Mesenchymal stem cell (in vitro differentiated cells and primary cell): Measurements from ENCODE around the gene CENPE.

Source experiments
- DNase-seq: peaks from one replicate; pipeline ENCODE4 v3.0.0-alpha.2; 2013
- H2AFZ ChIP-seq: one replicate; pipeline ENCODE4 v1.6.1; 2013; ENCODE audit warnings: low read depth, mild to moderate bottlenecking, control low read depth, inconsistent platforms, low read length, moderate library complexity
- H2AK5ac ChIP-seq: 2 replicates; pipeline ENCODE4 v1.6.1; 2013; ENCODE audit warnings: low read length, moderate library complexity, mild to moderate bottlenecking, inconsistent platforms; ENCODE audit not compliant: severe bottlenecking
- H2BK120ac ChIP-seq: one replicate; pipeline ENCODE4 v1.6.1; 2013; ENCODE audit warnings: low read depth, mild to moderate bottlenecking, inconsistent platforms, low read length, moderate library complexity
- H2BK12ac ChIP-seq, 2 experiments: one replicate each; pipeline ENCODE4 v1.6.1; 2013; ENCODE audit warnings: inconsistent platforms in 2 of 2, low read length in 2 of 2, mild to moderate bottlenecking in 2 of 2, moderate library complexity in 2 of 2, control low read depth in 1 of 2
- H2BK15ac ChIP-seq: one replicate; pipeline ENCODE4 v1.6.1; 2013; ENCODE audit warnings: mild to moderate bottlenecking, low read depth, inconsistent platforms; ENCODE audit not compliant: poor library complexity, severe bottlenecking
- H2BK5ac ChIP-seq: 2 replicates; pipeline ENCODE4 v1.6.1; 2013; ENCODE audit warnings: low read depth, mild to moderate bottlenecking, low read length, control low read depth, inconsistent platforms; ENCODE audit not compliant: poor library complexity, severe bottlenecking
- H3K14ac ChIP-seq, 2 experiments: one replicate each; pipeline ENCODE4 v1.6.1; 2013; ENCODE audit warnings: inconsistent platforms in 2 of 2, low read length in 2 of 2, control low read depth in 1 of 2, mild to moderate bottlenecking in 1 of 2, moderate library complexity in 1 of 2
- H3K18ac ChIP-seq, 2 experiments: one replicate each; pipeline ENCODE4 v1.6.1; 2013; ENCODE audit warnings: inconsistent platforms in 2 of 2, low read length in 2 of 2, control low read depth in 1 of 2, low read depth in 1 of 2, mild to moderate bottlenecking in 1 of 2
- H3K23ac ChIP-seq, 2 experiments: one replicate each; pipeline ENCODE4 v1.6.1; 2013; ENCODE audit warnings: inconsistent platforms in 2 of 2, low read length in 2 of 2, mild to moderate bottlenecking in 2 of 2, moderate library complexity in 2 of 2, control low read depth in 1 of 2
- H3K27ac ChIP-seq: 2 replicates; pipeline ENCODE4 v1.5.1; 2013; ENCODE audit warnings: mild to moderate bottlenecking, moderate library complexity, low read length, control low read depth, inconsistent platforms; ENCODE audit not compliant: poor library complexity, severe bottlenecking
- H3K27me3 ChIP-seq, 2 experiments: 2 replicates each; pipeline versions ENCODE4 v1.6.1 to v1.7.0; 2013; ENCODE audit warnings: low read length in 2 of 2, mild to moderate bottlenecking in 2 of 2, moderate library complexity in 2 of 2, control low read depth in 1 of 2, inconsistent platforms in 1 of 2; ENCODE audit not compliant: control insufficient read depth in 1 of 2, insufficient read depth in 1 of 2
- H3K36me3 ChIP-seq, 2 experiments: 2 replicates each; pipeline versions ENCODE4 v1.6.1 to v1.7.0; 2013; ENCODE audit warnings: low read length in 2 of 2, control low read depth in 1 of 2, inconsistent platforms in 1 of 2, low read depth in 1 of 2, mild to moderate bottlenecking in 1 of 2; ENCODE audit not compliant: insufficient read depth in 2 of 2, control insufficient read depth in 1 of 2
- H3K4ac ChIP-seq, 2 experiments: one replicate each; pipeline ENCODE4 v1.6.1; 2013; ENCODE audit warnings: inconsistent platforms in 2 of 2, low read length in 2 of 2, mild to moderate bottlenecking in 2 of 2, moderate library complexity in 2 of 2, control low read depth in 1 of 2, low read depth in 1 of 2
- H3K4me1 ChIP-seq: 2 replicates; pipeline ENCODE4 v1.6.1; 2013; ENCODE audit warnings: low read depth, low read length, control low read depth; ENCODE audit not compliant: control insufficient read depth, insufficient read depth
- H3K4me2 ChIP-seq: 2 replicates; pipeline ENCODE4 v1.6.1; 2013; ENCODE audit warnings: low read length, mild to moderate bottlenecking, inconsistent platforms; ENCODE audit not compliant: poor library complexity, severe bottlenecking
- H3K4me3 ChIP-seq, 2 experiments: 2 replicates each; pipeline versions ENCODE4 v1.5.1 to v1.7.0; 2013; ENCODE audit warnings: low read length in 2 of 2, mild to moderate bottlenecking in 2 of 2, control low read depth in 1 of 2, low read depth in 1 of 2; ENCODE audit not compliant: insufficient read depth in 1 of 2
- H3K79me1 ChIP-seq: replicated peaks from 2 replicates; pipeline ENCODE4 v1.6.1; 2013; ENCODE audit warnings: mild to moderate bottlenecking, control low read depth, low read length, inconsistent platforms; ENCODE audit not compliant: poor library complexity, severe bottlenecking
- H3K9ac ChIP-seq: 2 replicates; pipeline ENCODE4 v1.7.0; 2013; ENCODE audit warnings: mild to moderate bottlenecking, low read length, moderate library complexity
- H3K9me3 ChIP-seq: 2 replicates; pipeline ENCODE4 v1.7.0; 2013; ENCODE audit warnings: mild to moderate bottlenecking, low read length; ENCODE audit not compliant: control insufficient read depth
- H4K8ac ChIP-seq: one replicate; pipeline ENCODE4 v1.6.1; 2013; ENCODE audit warnings: inconsistent platforms, mild to moderate bottlenecking, low read length, moderate library complexity
- H4K91ac ChIP-seq: one replicate; pipeline ENCODE4 v1.6.1; 2013; ENCODE audit warnings: mild to moderate bottlenecking, low read length, inconsistent platforms
- WGBS: methylation state at CpG from one replicate; pipeline ENCODE4 v1.1.7; 2013; ENCODE audit warnings: mixed read lengths; 5-methylcytosine and 5-hydroxymethylcytosine counted together

Gene CENPE

GRCh38 chr4:103085555-103086196 lies 112.5 kb downstream of the CENPE start:
- no peak overlapping the region for H3K23ac ChIP-seq
- no peak overlapping the region for H2BK120ac ChIP-seq
- no peak overlapping the region for H3K4me2 ChIP-seq
- no peak overlapping the region for H4K8ac ChIP-seq
- H2BK15ac ChIP-seq, result no peak overlapping the region
- H4K91ac ChIP-seq, result no peak overlapping the region
- no CpG with 5 or more reads among the region's 2 CpGs for WGBS
- H3K4ac ChIP-seq, result no peak overlapping the region
- no peak overlapping the region for H2AFZ ChIP-seq
- no peak overlapping the region for H3K18ac ChIP-seq
- no peaks in the 10 kb centered on the region for H3K4me1 ChIP-seq
- no peaks in the 10 kb centered on the region for H3K9me3 ChIP-seq
- H3K27ac ChIP-seq, result no peak overlapping the region
- no peaks in the 10 kb centered on the region for H3K79me1 ChIP-seq
- peaks cover 17 to 92% of the 10 kb centered on the region in 2 experiments for H3K36me3 ChIP-seq
- H3K9ac ChIP-seq, result no peak overlapping the region
- H3K27me3 ChIP-seq, result no peaks in the 10 kb centered on the region
- DNase-seq, result no peak
- no peak overlapping the region for H2AK5ac ChIP-seq
- no peak overlapping the region for H2BK5ac ChIP-seq
- no peak overlapping the region for H2BK12ac ChIP-seq
- no peak overlapping the region for H3K4me3 ChIP-seq
- H3K14ac ChIP-seq, result no peak overlapping the region

- no peaks in the 10 kb centered on the region for H3K27me3 ChIP-seq
- no peak overlapping the region for H3K27ac ChIP-seq
- no peak overlapping the region for H2BK120ac ChIP-seq
- no peak overlapping the region for H4K8ac ChIP-seq
- no peak overlapping the region for H3K14ac ChIP-seq
- H3K79me1 ChIP-seq, result no peaks in the 10 kb centered on the region
- no peak overlapping the region for H3K23ac ChIP-seq
- no peak overlapping the region for H3K4me3 ChIP-seq
- H2AK5ac ChIP-seq, result no peak overlapping the region
- H2BK12ac ChIP-seq, result no peak overlapping the region
- no peak for DNase-seq
- H3K4me2 ChIP-seq, result no peak overlapping the region
- no peak overlapping the region for H3K4ac ChIP-seq
- H3K4me1 ChIP-seq, result no peaks in the 10 kb centered on the region
- H3K9ac ChIP-seq, result no peak overlapping the region
- no peak overlapping the region for H2AFZ ChIP-seq
- no peak overlapping the region for H4K91ac ChIP-seq
- no peak overlapping the region for H2BK5ac ChIP-seq
- H3K36me3 ChIP-seq, result peaks cover 0 to 42% of the 10 kb centered on the region in 2 experiments
- no peaks in the 10 kb centered on the region for H3K9me3 ChIP-seq
- H3K18ac ChIP-seq, result no peak overlapping the region
- WGBS, result no CpG with 5 or more reads among the region's 1 CpG
- no peak overlapping the region for H2BK15ac ChIP-seq
Observed at GRCh38 chr4:103079621-103080020, 118.5 kb downstream of the CENPE start.

- WGBS, result 37% methylated on average over 13 of the region's 21 CpGs
- Histone ChIP-seq H3K14ac (peak within 1 kb of the TSS in 1 of 2 experiments; percentile 85), H4K8ac (peak within 1 kb of the TSS; percentile 93), H2BK120ac (peak within 1 kb of the TSS; percentile 80), H3K4ac (peak within 1 kb of the TSS; percentile 52 to 59), H3K9me3 (no peaks in the 10 kb centered on the region), H2AK5ac (no peak within 1 kb of the TSS), H3K9ac (peak within 1 kb of the TSS; percentile 97), H2BK15ac (peak within 1 kb of the TSS; percentile 93), H3K27me3 (no peaks in the 10 kb centered on the region), H2BK5ac (peak within 1 kb of the TSS; percentile 80), H3K18ac (peak within 1 kb of the TSS; percentile 80 to 93), H3K4me1 (no peaks in the 10 kb centered on the region), H2AFZ (peak within 1 kb of the TSS; percentile 74), H3K27ac (peak within 1 kb of the TSS; percentile 44), H3K36me3 (peaks cover 0 to 20% of the 10 kb centered on the region in 2 experiments), H3K4me3 (peak within 1 kb of the TSS; percentile 86 to 88), H4K91ac (peak within 1 kb of the TSS; percentile 75), H3K79me1 (peaks cover 5% of the 10 kb centered on the region), H3K23ac (peak within 1 kb of the TSS in 1 of 2 experiments; percentile 14), H3K4me2 (peak within 1 kb of the TSS; percentile 74), H2BK12ac (peak within 1 kb of the TSS in 1 of 2 experiments; percentile 83)
- DNase-seq, result no peak
Observed at GRCh38 chr4:103076747-103077347, 121.3 kb downstream of the CENPE start, which contains the start of gene SLC9B2. SLC9B2 (minus strand) TSS chr4:103076761; CDS start chr4:103067550, 9,211 bp downstream.
